ENCODE results near the gene LRFN2. TPM values are rescaled to one million over a fixed set of nuclear protein-coding genes. Genes with fewer than 3 reads are reported as not detected.
A peak's percentile ranks its signal among the peaks of the same experiment; 100 is the strongest.

LRFN2 gene
- polyA plus RNA-seq, 1 of the 3 experiments (the other 2 are of a cell fraction) = 0.02 TPM

DNA sequence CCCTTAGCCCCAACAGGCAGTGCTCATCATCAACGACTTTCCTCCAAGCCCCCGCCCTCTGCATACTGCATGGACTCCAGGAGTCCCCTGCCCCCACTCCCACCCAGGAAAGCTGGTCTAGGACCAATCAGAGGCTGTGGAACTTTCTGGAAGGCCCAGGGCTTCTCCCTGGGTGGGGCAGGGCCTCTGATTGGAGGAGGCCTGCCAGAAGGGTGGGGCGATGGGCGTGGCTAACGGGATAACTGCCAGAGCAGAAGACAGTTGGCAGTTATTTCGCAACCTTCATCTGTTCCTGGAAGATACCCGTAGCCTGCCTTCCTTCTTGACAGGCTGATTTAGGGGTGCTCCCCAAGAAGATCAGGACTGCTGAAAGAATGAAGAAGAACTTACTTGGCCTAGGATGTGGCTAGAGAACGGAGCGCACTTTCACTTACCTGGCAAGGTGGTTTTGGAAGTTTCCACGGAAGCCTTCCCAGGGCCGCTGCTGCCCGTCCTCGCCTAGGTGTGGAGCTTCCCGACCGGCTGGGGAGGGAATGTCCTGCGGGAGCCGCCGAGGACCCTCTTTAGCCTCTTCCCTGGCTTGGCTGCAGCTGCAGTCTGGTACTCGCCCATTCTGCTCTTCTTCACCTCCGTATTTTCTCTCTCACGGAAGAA is 209.0 kb downstream of the LRFN2 start:
- no peak for TF ChIP-seq TEAD4 (IDR thresholded peaks at IDR 0.05; ENCODE audit: borderline replicate concordance, insufficient read depth)
- TF ChIP-seq RFX5 (IDR thresholded peaks at IDR 0.05; ENCODE audit: low read length) = no peak
- TF ChIP-seq SMC3 (IDR thresholded peaks at IDR 0.05; ENCODE audit: low read depth, low read length) = no peak
- no peak for TF ChIP-seq EP300 (IDR thresholded peaks at IDR 0.05; ENCODE audit: borderline replicate concordance in 1 of 2, low read depth in 1 of 2, low read length in 1 of 2)
- TF ChIP-seq, protein P1, sequence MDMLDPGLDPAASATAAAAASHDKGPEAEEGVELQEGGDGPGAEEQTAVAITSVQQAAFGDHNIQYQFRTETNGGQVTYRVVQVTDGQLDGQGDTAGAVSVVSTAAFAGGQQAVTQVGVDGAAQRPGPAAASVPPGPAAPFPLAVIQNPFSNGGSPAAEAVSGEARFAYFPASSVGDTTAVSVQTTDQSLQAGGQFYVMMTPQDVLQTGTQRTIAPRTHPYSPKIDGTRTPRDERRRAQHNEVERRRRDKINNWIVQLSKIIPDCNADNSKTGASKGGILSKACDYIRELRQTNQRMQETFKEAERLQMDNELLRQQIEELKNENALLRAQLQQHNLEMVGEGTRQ (IDR thresholded peaks at IDR 0.05; ENCODE audit: borderline replicate concordance, low read depth, low read length) = no peak
- no peak for TF ChIP-seq FOXM1 (IDR thresholded peaks at IDR 0.05; ENCODE audit: low read depth)
- TF ChIP-seq EZH2phosphoT487 (IDR thresholded peaks at IDR 0.05; ENCODE audit: borderline replicate concordance, low read depth) = no peak
- no peak for TF ChIP-seq POLR2AphosphoS5 (IDR thresholded peaks at IDR 0.05; ENCODE audit: low read depth, low read length)
- TF ChIP-seq CHD2 (IDR thresholded peaks at IDR 0.05; ENCODE audit: low read length, partially characterized antibody) = no peak
- H3K4me2 ChIP-seq = no peak overlapping the region
- WGBS (ENCODE audit: low lambda C conversion rate) = 78% methylated on average over 16 of the region's 21 CpGs
- H3K9me3 ChIP-seq = no peaks in the 10 kb centered on the region
- no peaks in the 10 kb centered on the region for H3F3A ChIP-seq (replicated peaks; ENCODE audit: insufficient read depth)
- H3K36me3 ChIP-seq (replicated peaks in 1 of 2; ENCODE audit: control insufficient read depth in 1 of 2, insufficient read depth in 2 of 2, low read length in 1 of 2) = no peaks in the 10 kb centered on the region
- H3K4me3 ChIP-seq (ENCODE audit: low read depth in 2 of 2, low read length in 1 of 2) = no peak overlapping the region
- no peaks in the 10 kb centered on the region for H3K79me2 ChIP-seq (ENCODE audit: insufficient read depth)
- no peak overlapping the region for H3K9ac ChIP-seq
- H2AFZ ChIP-seq (ENCODE audit: low read depth) = no peak overlapping the region
- CTCF ChIA-PET = no interaction called here
- H4K20me1 ChIP-seq (ENCODE audit: insufficient read depth) = no peaks in the 10 kb centered on the region
- H3K4me1 ChIP-seq (ENCODE audit: control insufficient read depth in 1 of 2, insufficient read depth in 2 of 2, low read depth in 1 of 2, low read length in 1 of 2) = no peaks in the 10 kb centered on the region; a peak in 1 of 4 replicates
- no peaks in the 10 kb centered on the region for H3K9me2 ChIP-seq
- H3K27ac ChIP-seq (ENCODE audit: low read depth in 2 of 2, low read length in 1 of 2) = no peak overlapping the region
- DNase-seq = no peak
- no peaks in the 10 kb centered on the region for H3K27me3 ChIP-seq (ENCODE audit: insufficient read depth)
- POLR2A ChIA-PET = no interaction called here

DNA sequence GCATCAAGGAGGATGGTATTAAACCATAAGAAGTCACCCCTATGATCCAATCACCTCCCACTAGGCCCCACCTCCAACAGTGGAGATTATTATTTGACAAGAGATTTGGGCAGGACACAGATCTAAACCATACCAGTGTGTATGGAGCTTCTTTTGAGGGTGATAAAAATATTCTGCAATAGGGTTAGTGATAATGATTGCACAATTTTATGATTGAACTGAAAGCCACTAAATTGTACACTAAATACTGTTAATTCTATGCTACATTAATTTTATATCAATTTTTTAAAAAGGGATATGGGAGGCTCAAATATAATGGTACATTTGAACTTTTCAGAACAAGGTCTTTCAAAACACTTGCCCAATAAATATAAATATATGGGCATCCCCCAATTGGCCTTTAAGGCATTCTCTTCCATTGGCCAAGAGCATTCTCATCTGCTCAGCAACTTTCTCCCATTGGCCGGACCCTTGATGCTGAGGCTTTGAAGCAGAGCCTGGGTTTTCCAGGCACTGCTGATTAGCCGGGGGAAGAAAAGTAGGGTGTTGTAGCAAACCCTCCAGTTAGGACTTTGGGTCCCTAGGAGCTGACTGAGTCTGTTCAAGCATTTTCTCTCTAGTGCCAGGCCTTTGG is 209.9 kb downstream of the LRFN2 start:
- Histone ChIP-seq H3K4me3 (ENCODE audit: low read depth in 2 of 2, low read length in 1 of 2) (no peak overlapping the region), H3K27ac (ENCODE audit: low read depth in 2 of 2, low read length in 1 of 2) (no peak overlapping the region; a peak in 1 of 4 replicates), H3K9me3 (no peaks in the 10 kb centered on the region), H3K4me2 (no peak overlapping the region), H3K9ac (no peak overlapping the region), H3K27me3 (ENCODE audit: insufficient read depth) (no peaks in the 10 kb centered on the region), H3K36me3 (replicated peaks in 1 of 2; ENCODE audit: control insufficient read depth in 1 of 2, insufficient read depth in 2 of 2, low read length in 1 of 2) (no peaks in the 10 kb centered on the region), H2AFZ (ENCODE audit: low read depth) (no peak overlapping the region), H4K20me1 (ENCODE audit: insufficient read depth) (no peaks in the 10 kb centered on the region), H3K9me2 (no peaks in the 10 kb centered on the region), H3K4me1 (ENCODE audit: control insufficient read depth in 1 of 2, insufficient read depth in 2 of 2, low read depth in 1 of 2, low read length in 1 of 2) (no peaks in the 10 kb centered on the region; a peak in 1 of 4 replicates), H3F3A (replicated peaks; ENCODE audit: insufficient read depth) (no peaks in the 10 kb centered on the region), H3K79me2 (ENCODE audit: insufficient read depth) (no peaks in the 10 kb centered on the region)
- ChIA-PET POLR2A (no interaction called here), CTCF (no interaction called here)
- 58% methylated on average over 2 of the region's 2 CpGs for WGBS (ENCODE audit: low lambda C conversion rate)
- TF ChIP-seq RFX5 (IDR thresholded peaks at IDR 0.05; ENCODE audit: low read length) (peak; percentile 94), EZH2phosphoT487 (IDR thresholded peaks at IDR 0.05; ENCODE audit: borderline replicate concordance, low read depth) (no peak)
- DNase-seq = no peak
